ENCODE data around the gene CYP2W1. TPM values are rescaled to one million over a fixed set of nuclear protein-coding genes. Genes with fewer than 3 reads are reported as not detected.
"Not testable (repeated sequence)": the region's sequence is repeated elsewhere in the genome, so short reads cannot be mapped to it uniquely, and the experiment has no call there.

Gene CYP2W1
- total RNA-seq, 1 experiment from 2014 or later: not detected

GRCh38 chr7:999941-1000935, 17.3 kb downstream of the CYP2W1 start:
- H3K27me3 ChIP-seq (ENCODE audit: low read length): no peaks in the 10 kb centered on the region
- H3K9me3 ChIP-seq (ENCODE audit: low read length): no peaks in the 10 kb centered on the region
- H3K4me2 ChIP-seq (ENCODE audit: low read depth, low read length, poor library complexity, severe bottlenecking): peak overlapping the region; percentile 72
- DNase-seq: peak; percentile 92
- H3K4me3 ChIP-seq (ENCODE audit: low read length): peak overlapping the region; percentile 59
- peaks cover 67% of the 10 kb centered on the region for H3K4me1 ChIP-seq (ENCODE audit: low read length)
- H3K9ac ChIP-seq (ENCODE audit: low read length): peak overlapping the region; percentile 80
- H3K36me3 ChIP-seq (ENCODE audit: insufficient read depth, low read length): peaks cover 7% of the 10 kb centered on the region; the same call in 1 of the 2 replicates
- no peak overlapping the region for H2AFZ ChIP-seq (ENCODE audit: low read length)
- H3K9me2 ChIP-seq (replicated peaks; ENCODE audit: insufficient read depth, low read length): no peaks in the 10 kb centered on the region
- peak overlapping the region; percentile 99 for H3K27ac ChIP-seq (ENCODE audit: low read length)
- no peaks in the 10 kb centered on the region for H4K20me1 ChIP-seq (ENCODE audit: insufficient read depth, low read depth, low read length)
- H3K79me2 ChIP-seq (ENCODE audit: low read length): no peaks in the 10 kb centered on the region

GRCh38 chr7:1001069-1001770, 18.2 kb downstream of the CYP2W1 start:
- not testable (repeated sequence) for H2AFZ ChIP-seq (ENCODE audit: low read length); H3K27me3 ChIP-seq (ENCODE audit: low read length); H3K9me2 ChIP-seq (replicated peaks; ENCODE audit: insufficient read depth, low read length); H3K79me2 ChIP-seq (ENCODE audit: low read length); H3K9me3 ChIP-seq (ENCODE audit: low read length); H4K20me1 ChIP-seq (ENCODE audit: insufficient read depth, low read depth, low read length); H3K36me3 ChIP-seq (ENCODE audit: insufficient read depth, low read length)
- Histone ChIP-seq H3K4me1 (ENCODE audit: low read length) (peaks cover 58% of the 10 kb centered on the region), H3K27ac (ENCODE audit: low read length) (peak overlapping the region; percentile 99), H3K4me2 (ENCODE audit: low read depth, low read length, poor library complexity, severe bottlenecking) (peak overlapping the region; percentile 72), H3K4me3 (ENCODE audit: low read length) (peak overlapping the region; percentile 59), H3K9ac (ENCODE audit: low read length) (peak overlapping the region; percentile 80)
- DNase-seq: peak; percentile 89

GRCh38 chr7:1002026-1002425, 19.0 kb downstream of the CYP2W1 start:
- Histone ChIP-seq H3K4me1 (ENCODE audit: low read length) (peaks cover 50% of the 10 kb centered on the region), H3K27ac (ENCODE audit: low read length) (peak overlapping the region; percentile 99; the same call in 1 of the 2 replicates), H3K4me2 (ENCODE audit: low read depth, low read length, poor library complexity, severe bottlenecking) (peak overlapping the region; percentile 72), H3K4me3 (ENCODE audit: low read length) (peak overlapping the region; percentile 59; the same call in 1 of the 2 replicates), H3K9ac (ENCODE audit: low read length) (peak overlapping the region; percentile 80)
- H2AFZ ChIP-seq (ENCODE audit: low read length); H3K36me3 ChIP-seq (ENCODE audit: insufficient read depth, low read length); DNase-seq; H3K79me2 ChIP-seq (ENCODE audit: low read length); H3K27me3 ChIP-seq (ENCODE audit: low read length); H3K9me3 ChIP-seq (ENCODE audit: low read length); H4K20me1 ChIP-seq (ENCODE audit: insufficient read depth, low read depth, low read length); H3K9me2 ChIP-seq (replicated peaks; ENCODE audit: insufficient read depth, low read length): not testable (repeated sequence)

- DNase-seq: not testable (repeated sequence)
Measured at GRCh38 chr7:1002445-1002844, 19.5 kb downstream of the CYP2W1 start.

GRCh38 chr7:1004018-1004852, 21.3 kb downstream of the CYP2W1 start:
- H3K9me2 ChIP-seq (replicated peaks; ENCODE audit: insufficient read depth, low read length): no peaks in the 10 kb centered on the region
- no peaks in the 10 kb centered on the region for H3K9me3 ChIP-seq (ENCODE audit: low read length)
- DNase-seq: peak; percentile 83
- H3K4me2 ChIP-seq (ENCODE audit: low read depth, low read length, poor library complexity, severe bottlenecking): peak overlapping the region; percentile 58
- H3K4me1 ChIP-seq (ENCODE audit: low read length): peaks cover 42% of the 10 kb centered on the region
- H3K9ac ChIP-seq (ENCODE audit: low read length): peak overlapping the region; percentile 60
- H3K27ac ChIP-seq (ENCODE audit: low read length): peak overlapping the region; percentile 77
- peak overlapping the region; percentile 55; the same call in 1 of the 2 replicates for H3K4me3 ChIP-seq (ENCODE audit: low read length)
- no peaks in the 10 kb centered on the region for H3K27me3 ChIP-seq (ENCODE audit: low read length)
- no peaks in the 10 kb centered on the region for H3K79me2 ChIP-seq (ENCODE audit: low read length)
- H3K36me3 ChIP-seq (ENCODE audit: insufficient read depth, low read length): peaks cover 9% of the 10 kb centered on the region; the same call in 1 of the 2 replicates
- H2AFZ ChIP-seq (ENCODE audit: low read length): no peak overlapping the region
- peaks cover 9% of the 10 kb centered on the region for H4K20me1 ChIP-seq (ENCODE audit: insufficient read depth, low read depth, low read length)

More at GRCh38 chr7:1002445-1002844, 19.5 kb downstream of the CYP2W1 start:
- H3K27me3 ChIP-seq (ENCODE audit: low read length); H3K36me3 ChIP-seq (ENCODE audit: insufficient read depth, low read length); H2AFZ ChIP-seq (ENCODE audit: low read length); H3K9me3 ChIP-seq (ENCODE audit: low read length); H3K9me2 ChIP-seq (replicated peaks; ENCODE audit: insufficient read depth, low read length); H3K79me2 ChIP-seq (ENCODE audit: low read length); H4K20me1 ChIP-seq (ENCODE audit: insufficient read depth, low read depth, low read length): not testable (repeated sequence)
- peak overlapping the region; percentile 99; the same call in 1 of the 2 replicates for H3K27ac ChIP-seq (ENCODE audit: low read length)
- peaks cover 50% of the 10 kb centered on the region for H3K4me1 ChIP-seq (ENCODE audit: low read length)
- peak overlapping the region; percentile 59; the same call in 1 of the 2 replicates for H3K4me3 ChIP-seq (ENCODE audit: low read length)
- H3K9ac ChIP-seq (ENCODE audit: low read length): peak overlapping the region; percentile 80
- peak overlapping the region; percentile 72 for H3K4me2 ChIP-seq (ENCODE audit: low read depth, low read length, poor library complexity, severe bottlenecking)

- no peak overlapping the region for H2AFZ ChIP-seq (ENCODE audit: low read length)
- H3K4me3 ChIP-seq (ENCODE audit: low read length): no peak overlapping the region
- no peaks in the 10 kb centered on the region for H3K9me3 ChIP-seq (ENCODE audit: low read length)
- H3K27ac ChIP-seq (ENCODE audit: low read length): peak overlapping the region; percentile 77; the same call in 1 of the 2 replicates
- H3K9ac ChIP-seq (ENCODE audit: low read length): no peak overlapping the region
- peaks cover 9% of the 10 kb centered on the region; the same call in 1 of the 2 replicates for H3K36me3 ChIP-seq (ENCODE audit: insufficient read depth, low read length)
- DNase-seq: no peak
- no peaks in the 10 kb centered on the region for H3K9me2 ChIP-seq (replicated peaks; ENCODE audit: insufficient read depth, low read length)
- H4K20me1 ChIP-seq (ENCODE audit: insufficient read depth, low read depth, low read length): peaks cover 20% of the 10 kb centered on the region
- no peaks in the 10 kb centered on the region for H3K79me2 ChIP-seq (ENCODE audit: low read length)
- H3K4me2 ChIP-seq (ENCODE audit: low read depth, low read length, poor library complexity, severe bottlenecking): no peak overlapping the region
- H3K4me1 ChIP-seq (ENCODE audit: low read length): peaks cover 31% of the 10 kb centered on the region
- H3K27me3 ChIP-seq (ENCODE audit: low read length): no peaks in the 10 kb centered on the region
Measured at GRCh38 chr7:1005303-1005702, 22.3 kb downstream of the CYP2W1 start.

GRCh38 chr7:1007901-1008300, 24.9 kb downstream of the CYP2W1 start:
- H3K4me3 ChIP-seq (ENCODE audit: low read length): no peak overlapping the region
- no peak overlapping the region for H3K4me2 ChIP-seq (ENCODE audit: low read depth, low read length, poor library complexity, severe bottlenecking)
- no peak for DNase-seq
- peaks cover 33% of the 10 kb centered on the region for H4K20me1 ChIP-seq (ENCODE audit: insufficient read depth, low read depth, low read length)
- H3K4me1 ChIP-seq (ENCODE audit: low read length): peaks cover 16% of the 10 kb centered on the region
- no peaks in the 10 kb centered on the region for H3K9me3 ChIP-seq (ENCODE audit: low read length)
- no peak overlapping the region for H2AFZ ChIP-seq (ENCODE audit: low read length)
- peaks cover 9% of the 10 kb centered on the region; the same call in 1 of the 2 replicates for H3K36me3 ChIP-seq (ENCODE audit: insufficient read depth, low read length)
- H3K9ac ChIP-seq (ENCODE audit: low read length): no peak overlapping the region
- no peak overlapping the region for H3K27ac ChIP-seq (ENCODE audit: low read length)
- no peaks in the 10 kb centered on the region for H3K79me2 ChIP-seq (ENCODE audit: low read length)
- H3K27me3 ChIP-seq (ENCODE audit: low read length): no peaks in the 10 kb centered on the region
- no peaks in the 10 kb centered on the region for H3K9me2 ChIP-seq (replicated peaks; ENCODE audit: insufficient read depth, low read length)

Data from Karpas-422 (cell line).